IPS-20b (cell line): ENCODE results near the gene ZNF680.
"Not testable (repeated sequence)": the region's sequence is repeated elsewhere in the genome, so short reads cannot be mapped to it uniquely, and the experiment has no call there.

Experiments
- H3K27ac ChIP-seq: one replicate; pipeline ENCODE4 v1.5.1; 2013; ENCODE audit warnings: low read length
- H3K27me3 ChIP-seq: 2 replicates; pipeline ENCODE4 v1.6.1; 2013; ENCODE audit warnings: mild to moderate bottlenecking, low read length, inconsistent platforms; ENCODE audit not compliant: insufficient read depth
- H3K36me3 ChIP-seq: 2 replicates; pipeline ENCODE4 v1.6.1; 2013; ENCODE audit warnings: low read depth, mild to moderate bottlenecking, inconsistent platforms, low read length, moderate library complexity; ENCODE audit not compliant: insufficient read depth
- H3K4me1 ChIP-seq: 2 replicates; pipeline ENCODE4 v1.6.1; 2013; ENCODE audit warnings: mild to moderate bottlenecking, control low read depth, inconsistent platforms, low read length, moderate library complexity; ENCODE audit not compliant: insufficient read depth
- H3K4me3 ChIP-seq: 2 replicates; pipeline ENCODE4 v1.5.1; 2013; ENCODE audit warnings: mild to moderate bottlenecking, low read length, inconsistent platforms
- H3K9ac ChIP-seq: 2 replicates; pipeline ENCODE4 v1.6.1; 2013; ENCODE audit warnings: low read depth, mild to moderate bottlenecking, inconsistent platforms, low read length, moderate library complexity
- H3K9me3 ChIP-seq: 2 replicates; pipeline ENCODE4 v1.6.1; 2013; ENCODE audit warnings: mild to moderate bottlenecking, low read depth, low read length, inconsistent platforms; ENCODE audit not compliant: insufficient read depth

Gene ZNF680

GRCh38 chr7:64554188-64554587 lies 8.7 kb downstream of the ZNF680 start:
- H3K9ac ChIP-seq, H3K4me3 ChIP-seq, H3K27ac ChIP-seq, H3K36me3 ChIP-seq, H3K27me3 ChIP-seq, H3K4me1 ChIP-seq: not testable (repeated sequence)
- H3K9me3 ChIP-seq: peaks cover 47% of the 10 kb centered on the region

GRCh38 chr7:64551375-64552142 lies 11.3 kb downstream of the ZNF680 start:
- H3K27me3 ChIP-seq: no peaks in the 10 kb centered on the region
- no peak overlapping the region for H3K4me3 ChIP-seq
- H3K4me1 ChIP-seq: no peaks in the 10 kb centered on the region
- peaks cover 47% of the 10 kb centered on the region for H3K9me3 ChIP-seq
- peaks cover 11% of the 10 kb centered on the region; the same call in 1 of the 2 replicates for H3K36me3 ChIP-seq
- no peak overlapping the region for H3K9ac ChIP-seq
- no peak overlapping the region for H3K27ac ChIP-seq

- Histone ChIP-seq H3K9me3 (peaks cover 17% of the 10 kb centered on the region), H3K27ac (no peak overlapping the region), H3K36me3 (peaks cover 40% of the 10 kb centered on the region)
These were observed 18.9 kb downstream of the ZNF680 start for GRCh38 chr7:64544010-64544409.

GRCh38 chr7:64541438-64542359 lies 21.2 kb downstream of the ZNF680 start:
- Histone ChIP-seq H3K36me3 (peaks cover 44% of the 10 kb centered on the region), H3K4me1 (no peaks in the 10 kb centered on the region), H3K9me3 (peaks cover 18% of the 10 kb centered on the region), H3K4me3 (no peak overlapping the region), H3K9ac (no peak overlapping the region), H3K27ac (no peak overlapping the region), H3K27me3 (no peaks in the 10 kb centered on the region)

More at GRCh38 chr7:64544010-64544409, 18.9 kb downstream of the ZNF680 start:
- H3K4me1 ChIP-seq: no peaks in the 10 kb centered on the region
- H3K4me3 ChIP-seq: no peak overlapping the region
- no peaks in the 10 kb centered on the region for H3K27me3 ChIP-seq
- H3K9ac ChIP-seq: no peak overlapping the region

- Histone ChIP-seq H3K27me3 (no peaks in the 10 kb centered on the region), H3K36me3 (peaks cover 33% of the 10 kb centered on the region; the same call in 1 of the 2 replicates), H3K4me3 (no peak overlapping the region), H3K4me1 (no peaks in the 10 kb centered on the region), H3K9me3 (peaks cover 50% of the 10 kb centered on the region), H3K27ac (no peak overlapping the region), H3K9ac (no peak overlapping the region)
These were observed 29.1 kb downstream of the ZNF680 start for GRCh38 chr7:64533756-64534155.

- Histone ChIP-seq H3K9me3 (peaks cover 79% of the 10 kb centered on the region), H3K36me3 (peaks cover 38% of the 10 kb centered on the region)
These were observed 34.1 kb downstream of the ZNF680 start for GRCh38 chr7:64528770-64529169.

GRCh38 chr7:64521409-64521984 lies 41.4 kb downstream of the ZNF680 start:
- peaks cover 94% of the 10 kb centered on the region for H3K9me3 ChIP-seq
- no peaks in the 10 kb centered on the region for H3K4me1 ChIP-seq
- peaks cover 48% of the 10 kb centered on the region for H3K36me3 ChIP-seq
- no peak overlapping the region for H3K9ac ChIP-seq
- no peaks in the 10 kb centered on the region for H3K27me3 ChIP-seq
- H3K4me3 ChIP-seq: no peak overlapping the region; the same call in 1 of the 2 replicates
- H3K27ac ChIP-seq: no peak overlapping the region

More at GRCh38 chr7:64528770-64529169, 34.1 kb downstream of the ZNF680 start:
- no peak overlapping the region for H3K9ac ChIP-seq
- no peak overlapping the region for H3K27ac ChIP-seq
- H3K4me1 ChIP-seq: no peaks in the 10 kb centered on the region
- no peaks in the 10 kb centered on the region for H3K27me3 ChIP-seq
- no peak overlapping the region for H3K4me3 ChIP-seq

- no peak overlapping the region for H3K9ac ChIP-seq
- no peaks in the 10 kb centered on the region for H3K27me3 ChIP-seq
- H3K27ac ChIP-seq: no peak overlapping the region
- no peaks in the 10 kb centered on the region for H3K4me1 ChIP-seq
- peaks cover 17% of the 10 kb centered on the region for H3K36me3 ChIP-seq
- H3K4me3 ChIP-seq: no peak overlapping the region
- peaks cover 93% of the 10 kb centered on the region for H3K9me3 ChIP-seq
These were observed 46.4 kb downstream of the ZNF680 start for GRCh38 chr7:64516451-64516850.

- peaks cover 10% of the 10 kb centered on the region; the same call in 1 of the 2 replicates for H3K36me3 ChIP-seq
These were observed 47.1 kb downstream of the ZNF680 start for GRCh38 chr7:64515781-64516180.

GRCh38 chr7:64515330-64515729 lies 47.5 kb downstream of the ZNF680 start:
- Histone ChIP-seq H3K27ac (no peak overlapping the region), H3K4me3 (no peak overlapping the region), H3K9me3 (peaks cover 90% of the 10 kb centered on the region), H3K36me3 (peaks cover 6% of the 10 kb centered on the region; the same call in 1 of the 2 replicates), H3K4me1 (no peaks in the 10 kb centered on the region), H3K27me3 (no peaks in the 10 kb centered on the region), H3K9ac (no peak overlapping the region)

More at GRCh38 chr7:64515781-64516180, 47.1 kb downstream of the ZNF680 start:
- Histone ChIP-seq H3K4me1 (no peaks in the 10 kb centered on the region), H3K9ac (no peak overlapping the region), H3K27ac (no peak overlapping the region), H3K4me3 (no peak overlapping the region), H3K9me3 (peaks cover 93% of the 10 kb centered on the region), H3K27me3 (no peaks in the 10 kb centered on the region)

GRCh38 chr7:64509583-64509982 lies 53.3 kb downstream of the ZNF680 start:
- no peak overlapping the region for H3K27ac ChIP-seq
- peaks cover 72% of the 10 kb centered on the region for H3K9me3 ChIP-seq
- no peaks in the 10 kb centered on the region; the same call in 1 of the 2 replicates for H3K36me3 ChIP-seq
- no peaks in the 10 kb centered on the region for H3K27me3 ChIP-seq
- no peaks in the 10 kb centered on the region for H3K4me1 ChIP-seq
- no peak overlapping the region for H3K9ac ChIP-seq
- H3K4me3 ChIP-seq: no peak overlapping the region
